ENCODE data around the gene IL20. TPM values are rescaled to one million over a fixed set of nuclear protein-coding genes. Genes with fewer than 3 reads are reported as not detected.

IL20 gene
- total RNA-seq, 1 experiment from 2014 or later = not detected

DNA sequence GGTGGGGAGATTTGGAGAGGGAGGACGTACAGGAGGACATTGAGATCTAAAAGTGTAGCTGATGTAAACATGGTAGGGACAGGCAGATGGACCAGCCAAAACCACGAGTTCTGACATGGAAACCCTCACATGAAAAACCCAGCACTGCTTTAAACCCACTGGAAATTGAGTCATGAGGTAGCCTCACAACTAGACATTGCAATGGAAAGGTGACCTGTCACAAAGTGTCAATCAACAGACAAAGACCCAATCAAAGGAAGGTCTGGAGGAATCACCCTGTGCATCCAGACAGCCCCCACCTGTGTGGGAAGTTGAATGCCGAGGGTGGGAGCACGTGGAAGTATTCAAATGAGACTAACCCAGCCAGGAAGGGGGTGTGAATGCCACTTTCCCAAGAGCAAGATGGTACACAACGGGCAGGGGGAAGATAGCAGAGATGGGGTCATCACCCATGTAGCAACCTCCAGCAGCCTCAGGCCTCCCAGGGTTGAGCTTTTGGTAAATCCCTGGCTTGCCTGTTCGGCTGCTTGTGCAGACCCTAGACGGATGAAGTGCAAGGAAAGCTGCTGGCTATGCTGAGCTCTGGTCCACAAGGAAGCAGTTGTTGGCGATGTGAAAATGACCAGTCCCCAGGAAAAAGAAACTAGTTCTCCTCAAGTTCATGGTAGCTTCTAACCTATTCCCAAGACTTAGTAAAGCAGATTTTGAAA is 50.7 kb downstream of the IL20 start:
- Mint-ChIP-seq H3K27ac (ENCODE audit: unreplicated experiment) (no peak overlapping the region), H3K9me3 (ENCODE audit: unreplicated experiment) (no peaks in the 10 kb centered on the region), H3K4me1 (ENCODE audit: low read depth, unreplicated experiment) (no peaks in the 10 kb centered on the region), H3K36me3 (ENCODE audit: insufficient read depth, unreplicated experiment) (no peaks in the 10 kb centered on the region), H3K4me3 (ENCODE audit: unreplicated experiment) (no peak overlapping the region), H3K27me3 (ENCODE audit: insufficient read depth, unreplicated experiment) (peaks cover 11% of the 10 kb centered on the region)
- no peaks in the 10 kb centered on the region for H3K27me3 ChIP-seq (replicated peaks; ENCODE audit: control insufficient read depth, insufficient read depth, low read length)
- H3K4me3 ChIP-seq (ENCODE audit: low read depth, low read length) = no peak overlapping the region
- no peak for DNase-seq
- CTCF ChIA-PET = no interaction called here
- H3K9me3 ChIP-seq = no peaks in the 10 kb centered on the region
- POLR2A ChIA-PET = no interaction called here
- intact Hi-C loops (cut with micrococcal nuclease; ENCODE audit: unreplicated experiment) = no loop called here
- H3K36me3 ChIP-seq (ENCODE audit: control insufficient read depth, insufficient read depth, low read length) = no peaks in the 10 kb centered on the region
- H3K4me1 ChIP-seq = no peaks in the 10 kb centered on the region
- TF ChIP-seq, protein P1, sequence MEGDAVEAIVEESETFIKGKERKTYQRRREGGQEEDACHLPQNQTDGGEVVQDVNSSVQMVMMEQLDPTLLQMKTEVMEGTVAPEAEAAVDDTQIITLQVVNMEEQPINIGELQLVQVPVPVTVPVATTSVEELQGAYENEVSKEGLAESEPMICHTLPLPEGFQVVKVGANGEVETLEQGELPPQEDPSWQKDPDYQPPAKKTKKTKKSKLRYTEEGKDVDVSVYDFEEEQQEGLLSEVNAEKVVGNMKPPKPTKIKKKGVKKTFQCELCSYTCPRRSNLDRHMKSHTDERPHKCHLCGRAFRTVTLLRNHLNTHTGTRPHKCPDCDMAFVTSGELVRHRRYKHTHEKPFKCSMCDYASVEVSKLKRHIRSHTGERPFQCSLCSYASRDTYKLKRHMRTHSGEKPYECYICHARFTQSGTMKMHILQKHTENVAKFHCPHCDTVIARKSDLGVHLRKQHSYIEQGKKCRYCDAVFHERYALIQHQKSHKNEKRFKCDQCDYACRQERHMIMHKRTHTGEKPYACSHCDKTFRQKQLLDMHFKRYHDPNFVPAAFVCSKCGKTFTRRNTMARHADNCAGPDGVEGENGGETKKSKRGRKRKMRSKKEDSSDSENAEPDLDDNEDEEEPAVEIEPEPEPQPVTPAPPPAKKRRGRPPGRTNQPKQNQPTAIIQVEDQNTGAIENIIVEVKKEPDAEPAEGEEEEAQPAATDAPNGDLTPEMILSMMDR (IDR thresholded peaks at IDR 0.05; ENCODE audit: insufficient read depth in 1 of 2, low read depth in 1 of 2, low read length in 1 of 2, severe bottlenecking in 1 of 2, unreplicated experiment in 1 of 2) = no peak
- BruUV-seq (replicated peaks) = no TSS peak

DNA sequence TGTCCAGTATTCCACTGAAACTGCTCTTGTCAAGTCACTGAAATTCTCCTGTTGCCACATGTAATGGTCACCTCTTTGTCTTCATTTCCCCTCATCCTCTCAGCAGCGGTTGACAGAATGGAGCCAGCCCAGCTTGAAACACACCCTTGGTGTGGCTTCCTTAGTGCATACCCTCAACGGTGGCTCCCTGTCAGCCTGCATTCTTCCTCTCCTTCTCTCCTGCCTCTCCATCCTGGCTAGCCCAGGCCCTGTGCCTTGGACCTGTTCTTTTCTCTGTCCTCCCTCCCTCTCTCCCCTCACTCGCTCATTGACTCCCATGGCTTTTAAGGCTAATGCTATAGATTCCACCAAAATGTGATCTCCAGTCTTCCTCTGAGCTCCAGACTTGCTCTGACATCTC is 52.7 kb downstream of the IL20 start:
- H3K4me1 Mint-ChIP-seq (ENCODE audit: low read depth, unreplicated experiment) = no peaks in the 10 kb centered on the region
- H3K36me3 ChIP-seq (ENCODE audit: control insufficient read depth, insufficient read depth, low read length) = no peaks in the 10 kb centered on the region
- no peak overlapping the region for H3K27ac Mint-ChIP-seq (ENCODE audit: unreplicated experiment)
- POLR2A ChIA-PET = no interaction called here
- TF ChIP-seq, protein P1 (IDR thresholded peaks at IDR 0.05; ENCODE audit: insufficient read depth in 1 of 2, low read depth in 1 of 2, low read length in 1 of 2, severe bottlenecking in 1 of 2, unreplicated experiment in 1 of 2) = no peak
- no TSS peak for BruUV-seq (replicated peaks)
- H3K9me3 ChIP-seq = no peaks in the 10 kb centered on the region
- H3K27me3 ChIP-seq (replicated peaks; ENCODE audit: control insufficient read depth, insufficient read depth, low read length) = no peaks in the 10 kb centered on the region
- no peaks in the 10 kb centered on the region for H3K36me3 Mint-ChIP-seq (ENCODE audit: insufficient read depth, unreplicated experiment)
- intact Hi-C loops (cut with micrococcal nuclease; ENCODE audit: unreplicated experiment) = no loop called here
- no peaks in the 10 kb centered on the region for H3K9me3 Mint-ChIP-seq (ENCODE audit: unreplicated experiment)
- CTCF ChIA-PET = no interaction called here
- H3K4me3 ChIP-seq (ENCODE audit: low read depth, low read length) = no peak overlapping the region
- H3K4me3 Mint-ChIP-seq (ENCODE audit: unreplicated experiment) = no peak overlapping the region
- no peak for DNase-seq
- no peaks in the 10 kb centered on the region for H3K4me1 ChIP-seq
- peaks cover 7% of the 10 kb centered on the region for H3K27me3 Mint-ChIP-seq (ENCODE audit: insufficient read depth, unreplicated experiment)

Other genes with a start within 250 kb of the IL20 start
- gene DYRK3, start 230.1 kb upstream of the IL20 start, total RNA-seq (2022) = 0.16 TPM in 1 of 2 replicates, not detected in the other
- gene MAPKAPK2, start 180.7 kb upstream of the IL20 start, total RNA-seq (2022) = 88.2 and 96.8 TPM in 2 replicates
- not detected in 2 replicates for gene IL19, start 94.8 kb upstream of the IL20 start, total RNA-seq (2022)
- gene IL10, start 93.1 kb upstream of the IL20 start, total RNA-seq (2022) = not detected in 2 replicates
- gene IL24, start 31.8 kb downstream of the IL20 start, total RNA-seq (2022) = not detected in 2 replicates
- not detected in 2 replicates for gene FCMR, start 56.3 kb downstream of the IL20 start, total RNA-seq (2022)
- not detected in 2 replicates for gene PIGR, start 80.8 kb downstream of the IL20 start, total RNA-seq (2022)
- 0.18 TPM in 1 of 2 replicates, not detected in the other for gene FCAMR, start 104.8 kb downstream of the IL20 start, total RNA-seq (2022)
- gene C1orf116, start 167.1 kb downstream of the IL20 start, total RNA-seq (2022) = 8.7 and 10.4 TPM in 2 replicates
- gene YOD1, start 185.6 kb downstream of the IL20 start, total RNA-seq (2022) = 11.8 and 11.9 TPM in 2 replicates
- 36.4 and 38.9 TPM in 2 replicates for gene PFKFB2, start 187.7 kb downstream of the IL20 start, total RNA-seq (2022)
- 93.0 and 99.8 TPM in 2 replicates for gene C4BPB, start 223.2 kb downstream of the IL20 start, total RNA-seq (2022)
- gene C4BPA, start 238.6 kb downstream of the IL20 start, total RNA-seq (2022) = 10.6 and 12.7 TPM in 2 replicates

All from Caco-2 (cell line).